ENCODE results near the gene WNT9A.

The WNT9A gene

GRCh38 chr1:227893949-227894721 is 53.6 kb downstream of the WNT9A start:
- H3K27me3 ChIP-seq (ENCODE audit: insufficient read depth, low read length) = no peaks in the 10 kb centered on the region

GRCh38 chr1:227893300-227893948 is 54.3 kb downstream of the WNT9A start:
- no peak overlapping the region for H3K9ac ChIP-seq (ENCODE audit: low read depth, low read length)
- no peak overlapping the region for H3K4me3 ChIP-seq (ENCODE audit: low read length)
- no peaks in the 10 kb centered on the region for H3K27me3 ChIP-seq (ENCODE audit: insufficient read depth, low read length)
- no peaks in the 10 kb centered on the region for H3K4me1 ChIP-seq (ENCODE audit: insufficient read depth, low read length)
- H3K27ac ChIP-seq (ENCODE audit: low read length) = no peak overlapping the region
- H3K36me3 ChIP-seq (ENCODE audit: insufficient read depth, low read depth, low read length) = no peaks in the 10 kb centered on the region
- no peaks in the 10 kb centered on the region for H3K9me3 ChIP-seq (ENCODE audit: insufficient read depth, low read depth, low read length)

More at GRCh38 chr1:227893949-227894721, 53.6 kb downstream of the WNT9A start:
- Histone ChIP-seq H3K9me3 (ENCODE audit: insufficient read depth, low read depth, low read length) (no peaks in the 10 kb centered on the region), H3K27ac (ENCODE audit: low read length) (no peak overlapping the region), H3K4me1 (ENCODE audit: insufficient read depth, low read length) (no peaks in the 10 kb centered on the region), H3K9ac (ENCODE audit: low read depth, low read length) (no peak overlapping the region), H3K4me3 (ENCODE audit: low read length) (no peak overlapping the region), H3K36me3 (ENCODE audit: insufficient read depth, low read depth, low read length) (no peaks in the 10 kb centered on the region)

- Histone ChIP-seq H3K36me3 (ENCODE audit: insufficient read depth, low read depth, low read length) (no peaks in the 10 kb centered on the region), H3K9me3 (ENCODE audit: insufficient read depth, low read depth, low read length) (no peaks in the 10 kb centered on the region), H3K9ac (ENCODE audit: low read depth, low read length) (no peak overlapping the region), H3K27me3 (ENCODE audit: insufficient read depth, low read length) (no peaks in the 10 kb centered on the region), H3K27ac (ENCODE audit: low read length) (no peak overlapping the region), H3K4me1 (ENCODE audit: insufficient read depth, low read length) (no peaks in the 10 kb centered on the region), H3K4me3 (ENCODE audit: low read length) (no peak overlapping the region)
Observed at GRCh38 chr1:227892489-227893299, 55.0 kb downstream of the WNT9A start.

DNA sequence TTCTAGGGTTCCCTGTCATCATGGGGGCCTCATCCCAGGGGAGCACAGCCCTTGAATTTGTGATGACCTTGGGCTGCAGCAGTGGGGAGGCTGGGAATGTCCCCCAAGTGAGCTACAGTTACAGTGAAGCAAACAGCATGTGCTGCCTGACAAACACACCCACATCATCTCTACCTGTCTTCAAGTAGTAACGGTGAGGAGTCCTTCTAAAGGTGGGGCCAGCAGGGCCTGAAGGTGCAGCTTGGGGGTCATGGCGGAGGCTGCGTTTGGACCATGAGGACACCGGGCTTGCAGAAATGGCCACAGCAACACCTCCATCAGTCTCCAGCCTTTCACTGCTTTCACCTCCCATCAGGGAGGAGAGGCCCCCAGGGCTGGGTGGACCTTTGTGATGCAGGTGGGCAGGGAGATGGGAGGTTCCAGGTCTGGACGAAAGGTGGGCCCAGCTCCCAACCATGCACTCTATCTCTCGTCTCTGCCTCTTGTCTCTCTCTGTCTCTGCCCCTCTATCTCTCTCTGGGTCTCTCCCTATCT is 55.7 kb downstream of the WNT9A start:
- Histone ChIP-seq H3K36me3 (ENCODE audit: insufficient read depth, low read depth, low read length) (no peaks in the 10 kb centered on the region), H3K27me3 (ENCODE audit: insufficient read depth, low read length) (no peaks in the 10 kb centered on the region), H3K27ac (ENCODE audit: low read length) (no peak overlapping the region), H3K4me3 (ENCODE audit: low read length) (no peak overlapping the region), H3K9me3 (ENCODE audit: insufficient read depth, low read depth, low read length) (no peaks in the 10 kb centered on the region), H3K4me1 (ENCODE audit: insufficient read depth, low read length) (no peaks in the 10 kb centered on the region), H3K9ac (ENCODE audit: low read depth, low read length) (no peak overlapping the region)

DNA sequence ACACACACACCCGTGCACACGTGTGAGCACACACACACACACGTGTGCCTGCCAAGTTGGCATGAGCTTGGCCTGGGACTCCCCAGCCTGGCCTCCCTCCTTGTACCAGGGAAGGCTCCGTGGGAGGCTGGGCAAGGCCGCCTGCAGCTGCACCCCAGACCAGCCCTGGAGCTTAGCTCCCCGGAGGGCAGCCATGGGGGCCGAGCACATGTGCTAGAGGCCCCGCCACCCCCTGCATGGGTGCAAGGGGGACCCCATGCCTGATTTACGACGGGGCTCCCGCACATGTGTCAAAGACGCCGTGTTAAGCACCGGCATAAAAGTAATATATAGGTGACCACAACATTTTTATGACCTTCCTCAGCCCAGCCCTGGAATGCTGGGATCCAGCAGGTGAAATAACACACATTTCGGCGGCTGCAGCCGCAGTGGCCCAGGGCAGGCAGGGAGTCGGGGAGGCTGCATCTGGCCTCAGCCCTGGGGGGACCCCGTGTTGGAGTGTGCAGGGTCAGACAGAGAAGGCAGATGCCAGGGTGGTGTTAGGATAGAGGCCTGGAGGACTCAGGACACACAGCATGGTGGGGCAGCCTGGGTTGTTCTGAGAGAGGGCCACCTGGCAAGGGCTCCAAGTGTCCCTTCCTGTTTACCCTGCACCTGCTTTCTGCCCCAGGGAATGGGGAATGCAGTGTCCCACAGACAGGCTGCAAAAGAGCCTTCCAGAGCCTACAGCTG is 56.3 kb downstream of the WNT9A start:
- Histone ChIP-seq H3K4me1 (ENCODE audit: insufficient read depth, low read length) (peaks cover 2% of the 10 kb centered on the region; the same call in 1 of the 2 replicates), H3K4me3 (ENCODE audit: low read length) (no peak overlapping the region), H3K27ac (ENCODE audit: low read length) (no peak overlapping the region), H3K9ac (ENCODE audit: low read depth, low read length) (no peak overlapping the region), H3K36me3 (ENCODE audit: insufficient read depth, low read depth, low read length) (no peaks in the 10 kb centered on the region), H3K9me3 (ENCODE audit: insufficient read depth, low read depth, low read length) (no peaks in the 10 kb centered on the region), H3K27me3 (ENCODE audit: insufficient read depth, low read length) (no peaks in the 10 kb centered on the region)

- H3K4me1 ChIP-seq (ENCODE audit: insufficient read depth, low read length) = peaks cover 2% of the 10 kb centered on the region; the same call in 1 of the 2 replicates
- no peak overlapping the region for H3K9ac ChIP-seq (ENCODE audit: low read depth, low read length)
- no peak overlapping the region for H3K4me3 ChIP-seq (ENCODE audit: low read length)
- no peak overlapping the region for H3K27ac ChIP-seq (ENCODE audit: low read length)
- H3K36me3 ChIP-seq (ENCODE audit: insufficient read depth, low read depth, low read length) = no peaks in the 10 kb centered on the region
- H3K27me3 ChIP-seq (ENCODE audit: insufficient read depth, low read length) = no peaks in the 10 kb centered on the region
- no peaks in the 10 kb centered on the region for H3K9me3 ChIP-seq (ENCODE audit: insufficient read depth, low read depth, low read length)
Observed at GRCh38 chr1:227890451-227891222, 57.1 kb downstream of the WNT9A start.

DNA sequence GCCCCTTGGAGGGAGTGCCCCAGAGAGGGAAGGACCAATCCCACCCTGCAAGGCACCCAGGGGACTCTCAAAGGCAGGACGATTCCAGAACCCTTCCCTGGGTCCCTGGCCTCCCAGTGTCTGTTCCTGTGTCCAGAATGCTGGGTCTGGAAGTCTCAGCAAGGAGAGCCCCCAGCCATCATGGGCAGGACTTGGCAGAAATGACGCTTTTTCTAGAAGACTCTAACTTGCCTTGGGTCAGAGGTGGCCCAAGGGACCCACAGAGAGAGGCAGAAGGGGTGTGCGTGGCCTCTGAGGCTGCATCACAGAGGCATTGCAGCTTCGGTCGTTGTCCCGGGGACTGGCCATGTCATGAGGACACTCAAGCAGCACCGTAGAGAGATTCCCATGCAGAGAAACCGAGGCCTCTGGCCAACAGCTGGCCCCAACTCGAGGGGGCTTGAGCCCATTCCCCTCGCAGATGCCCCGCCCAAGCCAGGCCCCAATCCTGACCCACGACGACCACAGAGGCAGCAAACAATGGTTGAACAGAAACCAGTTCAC is 57.8 kb downstream of the WNT9A start:
- H3K36me3 ChIP-seq (ENCODE audit: insufficient read depth, low read depth, low read length) = no peaks in the 10 kb centered on the region
- no peak overlapping the region for H3K4me3 ChIP-seq (ENCODE audit: low read length)
- H3K27ac ChIP-seq (ENCODE audit: low read length) = no peak overlapping the region
- H3K9me3 ChIP-seq (ENCODE audit: insufficient read depth, low read depth, low read length) = no peaks in the 10 kb centered on the region
- H3K4me1 ChIP-seq (ENCODE audit: insufficient read depth, low read length) = peaks cover 2% of the 10 kb centered on the region; the same call in 1 of the 2 replicates
- no peak overlapping the region for H3K9ac ChIP-seq (ENCODE audit: low read depth, low read length)
- no peaks in the 10 kb centered on the region for H3K27me3 ChIP-seq (ENCODE audit: insufficient read depth, low read length)

DNA sequence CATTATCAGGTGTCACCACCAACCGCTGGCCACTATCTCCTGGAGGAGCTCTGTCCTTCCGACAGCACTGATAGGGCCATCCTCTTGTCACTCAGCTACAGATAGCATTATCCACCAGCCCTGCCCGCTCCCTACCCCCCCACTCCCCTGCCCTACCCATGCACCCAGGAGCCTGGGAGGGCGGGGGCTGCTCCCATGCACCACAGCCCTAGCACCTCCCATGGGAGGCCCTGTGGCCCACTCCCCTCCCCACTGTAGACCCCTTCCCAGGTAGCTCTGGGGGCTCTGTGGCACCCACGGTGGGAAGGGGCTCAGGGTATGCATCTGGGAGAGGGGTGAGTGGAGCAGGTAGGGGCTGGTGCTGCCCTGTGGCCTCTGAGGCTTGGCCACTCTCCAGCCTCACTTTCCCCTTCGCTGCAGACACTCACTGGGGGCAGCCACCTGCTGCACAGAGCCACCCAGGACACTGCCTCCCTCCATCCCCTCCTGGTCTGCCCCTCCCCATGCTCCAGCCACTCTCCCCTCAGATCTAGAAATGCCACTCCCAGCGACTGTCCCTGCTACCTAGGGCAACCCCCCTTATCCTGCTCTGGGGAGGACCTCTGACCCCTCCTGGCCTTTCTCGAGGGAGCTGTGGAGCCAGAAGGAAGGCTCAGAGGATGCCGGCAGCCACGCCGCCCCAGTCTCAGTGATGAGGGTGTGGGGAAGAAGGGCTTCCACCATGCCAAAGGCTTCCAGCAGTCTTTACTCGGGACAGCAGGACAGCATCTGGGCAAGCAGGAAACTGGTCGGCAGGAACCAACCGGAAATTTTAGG is 58.5 kb downstream of the WNT9A start:
- Histone ChIP-seq H3K9me3 (ENCODE audit: insufficient read depth, low read depth, low read length) (no peaks in the 10 kb centered on the region), H3K27ac (ENCODE audit: low read length) (no peak overlapping the region), H3K4me3 (ENCODE audit: low read length) (no peak overlapping the region), H3K27me3 (ENCODE audit: insufficient read depth, low read length) (no peaks in the 10 kb centered on the region), H3K4me1 (ENCODE audit: insufficient read depth, low read length) (peaks cover 2% of the 10 kb centered on the region; the same call in 1 of the 2 replicates), H3K9ac (ENCODE audit: low read depth, low read length) (no peak overlapping the region), H3K36me3 (ENCODE audit: insufficient read depth, low read depth, low read length) (no peaks in the 10 kb centered on the region)

DNA sequence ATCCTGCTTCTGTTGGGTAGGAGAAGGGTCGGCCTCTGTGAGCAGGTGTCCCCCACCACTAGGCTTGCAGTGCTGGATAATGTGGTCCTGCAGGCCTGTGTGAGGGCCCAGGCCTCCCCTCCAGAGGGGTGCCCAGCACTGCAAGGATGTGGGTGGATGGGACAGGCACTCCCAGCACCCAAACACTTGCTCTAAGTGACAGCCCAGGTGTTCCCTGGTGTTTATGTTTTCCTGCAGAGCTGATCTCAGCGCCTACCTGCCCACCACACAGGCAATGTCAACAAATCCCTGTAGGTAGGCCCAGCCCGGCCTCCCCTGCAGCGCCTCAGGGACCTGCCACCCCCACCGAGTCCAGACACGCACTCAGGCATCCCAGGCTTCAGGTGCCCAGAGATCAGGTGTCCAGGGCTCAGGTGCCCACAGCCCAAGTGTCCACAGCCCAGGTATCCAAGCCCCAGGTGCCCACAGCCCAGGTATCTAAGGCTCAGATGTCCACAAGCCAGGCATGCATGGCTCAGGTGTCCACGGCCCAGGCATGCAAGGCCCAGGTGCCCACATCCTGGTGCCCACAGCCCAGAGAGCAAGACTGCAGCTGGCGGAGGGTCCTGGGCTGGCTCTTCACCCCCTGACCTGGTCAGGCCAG is 59.2 kb downstream of the WNT9A start:
- H3K27me3 ChIP-seq (ENCODE audit: insufficient read depth, low read length) = no peaks in the 10 kb centered on the region
- no peak overlapping the region for H3K4me3 ChIP-seq (ENCODE audit: low read length)
- H3K9ac ChIP-seq (ENCODE audit: low read depth, low read length) = no peak overlapping the region
- H3K36me3 ChIP-seq (ENCODE audit: insufficient read depth, low read depth, low read length) = no peaks in the 10 kb centered on the region
- H3K4me1 ChIP-seq (ENCODE audit: insufficient read depth, low read length) = peaks cover 2% of the 10 kb centered on the region; the same call in 1 of the 2 replicates
- H3K27ac ChIP-seq (ENCODE audit: low read length) = no peak overlapping the region
- no peaks in the 10 kb centered on the region for H3K9me3 ChIP-seq (ENCODE audit: insufficient read depth, low read depth, low read length)

Data from iPS-20b (cell line).